Suprapubic skin (tissue), 4 donors: Measurements from ENCODE around the gene STON2. TPM values are rescaled to one million over a fixed set of nuclear protein-coding genes. Genes with fewer than 3 reads are reported as not detected.

ENCODE experiments used
- DNase-seq, 2 donors: peaks; one replicate each; pipeline ENCODE4 v3.0.0-alpha.2; 2019; ENCODE audit warnings: low spot score in 2 of 2
- H3K27ac ChIP-seq: fragments of 200-600 bp; sonication (generic); one replicate; pipeline ENCODE4 v1.5.1; 2019
- H3K27me3 ChIP-seq: fragments of 200-600 bp; sonication (generic); one replicate; pipeline ENCODE4 v1.5.1; 2019
- H3K36me3 ChIP-seq: fragments of 200-600 bp; sonication (generic); one replicate; pipeline ENCODE4 v1.5.1; 2019
- H3K4me1 ChIP-seq: fragments of 200-600 bp; sonication (generic); one replicate; pipeline ENCODE4 v1.5.1; 2019
- H3K4me3 ChIP-seq: fragments of 200-600 bp; sonication (generic); one replicate; pipeline ENCODE4 v1.5.1; 2019; ENCODE audit warnings: mild to moderate bottlenecking
- H3K9me3 ChIP-seq: fragments of 200-600 bp; sonication (generic); one replicate; pipeline ENCODE4 v1.5.1; 2019
- CTCF ChIP-seq, 2 donors: fragments of 200-600 bp in 1 of 2; fragments of 450-650 bp in 1 of 2; sonication (generic) in 1 of 2; IDR thresholded peaks; one replicate each; pipeline ENCODE4 v1.5.1; 2016 to 2019; ENCODE audit warnings: antibody characterized with exemption in 2 of 2, mild to moderate bottlenecking in 1 of 2, moderate library complexity in 1 of 2
- EP300 ChIP-seq: sonication (generic); formaldehyde crosslinking; IDR thresholded peaks from one replicate; pipeline ENCODE4 v1.6.1; 2017; ENCODE audit warnings: antibody characterized with exemption
- POLR2A ChIP-seq, 2 donors: fragments of 450-650 bp; IDR thresholded peaks; one replicate each; pipeline ENCODE4 v1.6.1; 2017; ENCODE audit warnings: antibody characterized with exemption in 2 of 2, mild to moderate bottlenecking in 2 of 2, moderate library complexity in 2 of 2
- POLR2AphosphoS5 ChIP-seq, 3 donors: sonication (generic); formaldehyde crosslinking; IDR thresholded peaks; one replicate each; pipeline ENCODE4 v1.6.1; 2017; ENCODE audit warnings: antibody characterized with exemption in 3 of 3
- WGBS: methylation state at CpG from one replicate; pipeline ENCODE4 v1.1.5; 2018; 5-methylcytosine and 5-hydroxymethylcytosine counted together
- total RNA-seq, 4 donors: library from RNA; depleted of rRNA; stranded (reverse); fragments of >200 nt; gene quantifications; one replicate each; pipeline ENCODE4 v1.1.0, GENCODE V29; 2016

STON2 gene
- total RNA-seq, 4 donors from 2014 or later = 19.1 to 39.5 (median 22.8) TPM

DNA sequence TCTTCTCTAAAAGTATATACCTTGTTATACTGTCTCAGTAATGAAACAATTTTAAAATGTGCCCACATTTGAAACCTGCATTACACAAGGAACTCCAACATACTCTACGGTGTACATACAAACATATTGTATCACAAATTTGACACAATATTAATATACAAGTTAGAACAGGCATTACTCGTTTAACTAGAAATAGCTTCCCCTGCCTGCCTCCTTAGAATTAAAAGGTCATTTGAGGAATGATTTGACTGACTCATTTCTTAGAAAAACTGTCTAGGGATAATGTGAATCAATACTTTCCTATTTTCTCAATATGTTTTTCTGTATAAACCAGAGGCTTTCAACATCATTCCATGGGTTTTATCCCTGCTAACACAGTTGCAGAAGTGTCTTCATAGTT lies 73.7 kb downstream of the STON2 start:
- WGBS = 51% methylated on average over 2 of the region's 2 CpGs
- Histone ChIP-seq H3K4me1 (peaks cover 52% of the 10 kb centered on the region), H3K27me3 (no peaks in the 10 kb centered on the region), H3K9me3 (no peaks in the 10 kb centered on the region), H3K4me3 (no peak overlapping the region), H3K36me3 (no peaks in the 10 kb centered on the region), H3K27ac (no peak overlapping the region)
- no peak for TF ChIP-seq CTCF (IDR thresholded peaks at IDR 0.05)
- TF ChIP-seq POLR2A (IDR thresholded peaks at IDR 0.05) = no peak
- no peak for TF ChIP-seq POLR2AphosphoS5 (IDR thresholded peaks at IDR 0.05)
- no peak for TF ChIP-seq EP300
- no peak for DNase-seq

GRCh38 chr14:81324011-81324410 lies 76.1 kb downstream of the STON2 start:
- WGBS = 35% methylated on average over 11 of the region's 11 CpGs
- no peaks in the 10 kb centered on the region for H3K27me3 ChIP-seq
- TF ChIP-seq POLR2AphosphoS5 (IDR thresholded peaks at IDR 0.05) (peak in 1 of 3 donors; percentile 10), EP300 (no peak)
- peak overlapping the region; percentile 44 for H3K4me3 ChIP-seq
- H3K27ac ChIP-seq = peak overlapping the region; percentile 57
- H3K36me3 ChIP-seq = no peaks in the 10 kb centered on the region
- DNase-seq = no peak
- H3K4me1 ChIP-seq = peaks cover 36% of the 10 kb centered on the region
- H3K9me3 ChIP-seq = no peaks in the 10 kb centered on the region

DNA sequence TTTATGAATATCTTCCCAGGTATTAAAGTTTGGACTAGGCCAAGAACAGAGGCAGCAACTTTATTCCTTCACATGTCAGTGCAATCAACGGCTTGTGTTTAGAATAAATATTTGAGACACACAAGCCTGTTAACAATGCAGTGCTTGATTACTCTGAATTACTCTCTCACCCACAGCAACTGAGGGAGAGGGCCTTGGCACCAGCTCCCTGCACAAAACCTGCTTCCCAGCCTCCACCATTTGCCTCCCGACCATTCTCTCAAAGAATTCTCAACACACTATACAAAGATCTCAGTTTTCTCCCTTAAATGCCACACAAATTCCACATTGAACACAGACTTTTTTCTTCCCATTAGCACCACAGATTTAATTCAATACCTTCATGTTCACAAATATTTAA lies 77.0 kb downstream of the STON2 start:
- WGBS = 56% methylated on average over 2 of the region's 2 CpGs
- H3K4me1 ChIP-seq = peaks cover 30% of the 10 kb centered on the region

DNA sequence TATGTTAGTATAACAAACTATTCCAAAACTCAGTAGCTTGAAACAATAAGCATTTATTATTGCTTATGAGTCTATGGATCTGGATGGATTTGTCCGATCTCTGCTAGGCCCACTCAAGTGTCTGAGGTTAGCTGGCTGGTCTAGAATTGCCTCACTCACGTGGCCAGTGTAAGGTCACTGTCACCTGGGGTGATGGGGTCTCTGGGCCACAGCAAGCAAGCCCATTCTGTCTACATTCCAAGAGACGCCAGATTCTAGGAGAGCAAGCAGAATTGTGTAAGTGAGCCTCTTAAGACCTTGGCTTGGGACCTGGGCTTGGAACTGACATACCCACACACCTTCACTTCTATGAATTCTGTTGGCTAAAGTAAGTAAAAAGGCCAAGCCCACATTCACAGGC lies 80.2 kb downstream of the STON2 start:
- Histone ChIP-seq H3K4me1 (peaks cover 31% of the 10 kb centered on the region), H3K4me3 (no peak overlapping the region), H3K9me3 (no peaks in the 10 kb centered on the region), H3K27ac (no peak overlapping the region), H3K36me3 (no peaks in the 10 kb centered on the region), H3K27me3 (no peaks in the 10 kb centered on the region)
- 92% methylated on average over 3 of the region's 3 CpGs for WGBS
- DNase-seq = no peak
- TF ChIP-seq POLR2AphosphoS5 (IDR thresholded peaks at IDR 0.05) (no peak), CTCF (IDR thresholded peaks at IDR 0.05) (no peak), EP300 (no peak), POLR2A (IDR thresholded peaks at IDR 0.05) (no peak)

More for the DNA sequence above, 77.0 kb downstream of the STON2 start:
- H3K27me3 ChIP-seq = no peaks in the 10 kb centered on the region
- H3K27ac ChIP-seq = peak overlapping the region; percentile 57
- TF ChIP-seq EP300 (no peak), CTCF (IDR thresholded peaks at IDR 0.05) (no peak), POLR2AphosphoS5 (IDR thresholded peaks at IDR 0.05) (no peak), POLR2A (IDR thresholded peaks at IDR 0.05) (no peak)
- H3K4me3 ChIP-seq = peak overlapping the region; percentile 44
- H3K36me3 ChIP-seq = no peaks in the 10 kb centered on the region
- H3K9me3 ChIP-seq = no peaks in the 10 kb centered on the region
- no peak for DNase-seq

- H3K27me3 ChIP-seq = no peaks in the 10 kb centered on the region
- peaks cover 27% of the 10 kb centered on the region for H3K4me1 ChIP-seq
- no peak for TF ChIP-seq EP300
- no peak for TF ChIP-seq POLR2A (IDR thresholded peaks at IDR 0.05)
- TF ChIP-seq CTCF (IDR thresholded peaks at IDR 0.05) = no peak
- no peak for TF ChIP-seq POLR2AphosphoS5 (IDR thresholded peaks at IDR 0.05)
- no peaks in the 10 kb centered on the region for H3K36me3 ChIP-seq
- H3K4me3 ChIP-seq = no peak overlapping the region
- no peaks in the 10 kb centered on the region for H3K9me3 ChIP-seq
- no peak for DNase-seq
- no peak overlapping the region for H3K27ac ChIP-seq
- 98% methylated on average over 2 of the region's 2 CpGs for WGBS
Observed at GRCh38 chr14:81319314-81319713, 80.8 kb downstream of the STON2 start.

GRCh38 chr14:81315341-81315740 lies 84.8 kb downstream of the STON2 start:
- Histone ChIP-seq H3K9me3 (no peaks in the 10 kb centered on the region), H3K4me1 (peaks cover 49% of the 10 kb centered on the region), H3K4me3 (no peak overlapping the region), H3K36me3 (no peaks in the 10 kb centered on the region), H3K27me3 (no peaks in the 10 kb centered on the region), H3K27ac (no peak overlapping the region)
- WGBS = 38% methylated on average over 5 of the region's 5 CpGs
- no peak for DNase-seq
- TF ChIP-seq EP300 (no peak), POLR2AphosphoS5 (IDR thresholded peaks at IDR 0.05) (no peak), POLR2A (IDR thresholded peaks at IDR 0.05) (no peak), CTCF (IDR thresholded peaks at IDR 0.05) (no peak)
